LNCAP (cell line): Measurements from ENCODE around the gene BIRC3.

ENCODE experiments used
- CTCF ChIP-seq: fragments of 450-650 bp; IDR thresholded peaks from 2 replicates; pipeline ENCODE4 v1.5.1; 2017; ENCODE audit warnings: mild to moderate bottlenecking

BIRC3 gene

DNA sequence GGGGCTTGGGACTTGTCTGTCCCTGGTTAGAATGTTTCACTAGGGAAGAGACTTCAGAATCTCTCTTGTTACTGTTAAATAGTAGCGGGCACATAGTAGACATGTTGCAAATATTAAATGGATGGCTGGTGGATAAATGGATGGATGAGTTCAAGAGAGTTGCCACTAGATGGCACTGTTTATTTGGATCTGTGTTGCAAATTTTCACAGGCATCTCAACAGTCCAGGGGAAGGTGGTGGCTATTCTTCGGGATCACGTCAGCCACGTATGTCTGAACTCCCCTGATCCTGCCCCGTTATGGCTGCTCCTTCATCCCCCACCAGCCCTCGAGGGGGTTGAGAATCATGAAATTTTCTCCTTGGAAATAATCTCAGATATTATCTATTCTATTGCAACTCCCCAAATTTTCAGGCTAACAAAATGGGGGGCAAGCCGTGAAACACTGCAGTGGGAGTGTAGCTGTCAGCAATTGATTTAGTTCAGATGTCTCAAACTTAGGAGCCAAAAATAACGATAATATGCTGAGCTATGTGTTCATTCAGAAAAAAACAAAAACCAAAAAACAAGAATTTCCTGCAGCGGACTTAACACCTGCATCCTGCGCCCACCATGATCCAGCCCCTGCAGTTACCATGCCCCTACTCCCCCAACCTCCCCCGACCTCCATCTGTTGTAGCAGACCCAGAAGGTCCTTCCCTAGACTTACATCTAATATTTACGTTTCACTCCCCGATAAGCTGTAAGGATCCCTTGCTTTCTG is 29.1 kb upstream of the BIRC3 start:
- TF ChIP-seq CTCF: peak; percentile 72

DNA sequence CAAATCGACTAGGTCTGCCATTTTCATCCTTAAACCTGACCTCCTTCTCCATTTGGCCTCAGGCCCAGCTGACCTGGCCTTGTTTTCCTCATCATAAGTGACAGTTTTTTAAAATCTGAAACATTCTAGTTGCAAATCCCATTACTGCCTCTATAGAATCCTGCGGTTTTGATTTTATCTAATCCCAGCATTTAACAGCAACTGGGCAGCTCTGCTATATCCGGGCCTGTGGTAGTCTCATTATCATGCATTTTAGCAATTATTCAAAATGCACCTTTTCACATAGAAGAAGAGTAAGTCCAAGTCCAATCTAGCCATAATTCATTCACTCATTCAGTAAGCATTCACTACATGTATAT is 28.6 kb upstream of the BIRC3 start:
- no peak for TF ChIP-seq CTCF

GRCh38 chr11:102289592-102289991 is 27.7 kb upstream of the BIRC3 start:
- no peak for TF ChIP-seq CTCF

DNA sequence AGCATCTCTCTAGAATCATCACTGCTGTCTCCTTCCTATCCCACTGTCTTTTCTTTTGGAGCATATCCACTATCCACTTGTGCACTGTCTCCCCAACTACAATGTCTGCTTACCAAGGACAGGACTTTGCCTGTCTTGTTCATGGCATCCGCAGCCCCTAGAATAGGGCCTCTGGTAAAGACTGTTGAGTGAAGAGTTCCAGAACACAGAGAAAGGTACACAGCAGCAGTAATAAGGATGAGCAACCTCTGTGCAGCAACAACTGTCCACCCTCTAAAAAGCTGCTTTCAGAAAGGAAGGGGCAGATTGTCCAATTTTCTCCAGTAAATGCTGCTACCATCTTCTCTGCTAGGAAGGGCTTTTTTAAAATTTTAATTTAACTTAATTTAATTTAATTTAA is 25.5 kb upstream of the BIRC3 start:
- no peak for TF ChIP-seq CTCF

- no peak for TF ChIP-seq CTCF
Measured at GRCh38 chr11:102292933-102293332, 24.4 kb upstream of the BIRC3 start.

DNA sequence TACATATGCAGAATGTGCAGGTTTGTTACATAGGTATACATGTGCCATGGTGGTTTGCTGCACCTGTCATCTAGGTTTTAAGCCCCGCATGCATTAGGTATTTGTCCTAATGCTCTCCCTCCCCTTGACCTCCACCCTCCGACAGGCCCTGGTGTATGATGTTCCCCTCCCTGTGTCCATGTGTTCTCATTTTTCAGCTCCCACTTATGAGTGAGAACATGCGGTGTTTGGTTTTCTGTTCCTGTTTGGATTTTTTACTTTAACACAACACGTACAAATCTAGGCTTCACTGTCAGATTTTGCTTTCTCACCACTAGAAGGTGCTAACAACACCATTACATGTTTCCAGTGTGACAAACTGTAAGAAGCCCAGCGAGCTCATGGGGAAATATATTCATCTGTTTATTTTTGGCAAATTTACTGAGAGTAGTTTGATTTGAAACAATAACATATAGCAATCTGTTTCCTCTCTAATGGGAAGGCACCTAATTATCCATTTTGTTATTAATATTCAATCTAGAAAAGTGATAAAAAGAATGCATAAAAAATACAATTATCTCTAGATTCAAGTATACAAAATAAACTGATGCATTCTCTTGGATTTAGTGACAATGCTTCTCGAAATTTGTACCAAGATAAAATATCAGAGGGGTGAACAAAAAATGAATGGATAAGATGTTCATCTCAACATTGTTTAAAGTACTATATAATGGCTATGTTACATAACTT is 23.2 kb upstream of the BIRC3 start:
- TF ChIP-seq CTCF: peak; percentile 86

DNA sequence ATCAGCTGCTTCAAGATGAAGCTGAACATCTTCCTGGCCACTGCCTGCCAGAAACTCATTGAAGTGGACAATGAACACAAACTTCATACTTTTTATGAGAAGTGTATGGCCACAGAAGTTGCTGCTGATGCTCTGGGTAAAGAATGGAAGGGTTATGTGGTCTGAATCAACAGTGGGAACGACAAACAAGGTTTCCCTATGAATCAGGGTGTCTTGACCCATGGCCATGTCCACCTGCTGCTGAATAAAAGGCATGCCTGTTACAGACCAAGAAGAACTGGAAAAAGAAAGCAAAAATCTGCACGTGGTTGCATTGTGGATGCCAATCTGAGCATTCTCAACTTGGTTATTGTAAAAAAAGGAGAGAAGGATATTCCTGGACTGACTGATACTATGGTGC is 22.2 kb upstream of the BIRC3 start:
- no peak for TF ChIP-seq CTCF
